Testis (tissue), 2 donors: ENCODE data around the gene GK2.

Source experiments
- POLR2A ChIP-seq: fragments of 450-650 bp; IDR thresholded peaks from one replicate; pipeline ENCODE4 v1.6.1; 2017; ENCODE audit warnings: antibody characterized with exemption, mild to moderate bottlenecking, moderate library complexity
- TF ChIP-seq, protein P1 (sequence below), 3 experiments: fragments of 450-650 bp in 2 of 3; fragments of 200-600 bp in 1 of 3; sonication (generic) in 1 of 3; IDR thresholded peaks; one replicate each; pipeline ENCODE4 v1.5.1; 2016 to 2019; ENCODE audit warnings: antibody characterized with exemption in 3 of 3, mild to moderate bottlenecking in 2 of 3, moderate library complexity in 1 of 3

DNA sequence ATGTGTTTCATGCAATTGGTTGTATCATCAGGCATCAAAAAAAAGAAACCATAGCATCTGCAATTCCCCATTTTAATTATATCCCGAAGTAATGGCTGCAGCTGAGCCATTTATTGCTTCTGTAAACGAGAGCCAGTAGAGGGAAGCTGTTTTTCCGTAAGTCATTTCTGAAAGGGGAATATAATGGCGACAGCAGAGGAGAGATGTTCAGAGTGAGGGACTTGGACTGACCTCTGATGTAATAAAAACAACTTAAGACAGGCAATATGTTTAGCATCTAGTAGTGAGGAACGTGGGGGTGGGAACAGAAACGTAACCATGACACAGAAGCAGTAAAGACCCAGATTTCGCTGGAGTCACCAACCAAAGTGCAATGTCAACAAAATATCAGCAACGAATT is 50.7 kb downstream of the GK2 start:
- TF ChIP-seq, protein P1, sequence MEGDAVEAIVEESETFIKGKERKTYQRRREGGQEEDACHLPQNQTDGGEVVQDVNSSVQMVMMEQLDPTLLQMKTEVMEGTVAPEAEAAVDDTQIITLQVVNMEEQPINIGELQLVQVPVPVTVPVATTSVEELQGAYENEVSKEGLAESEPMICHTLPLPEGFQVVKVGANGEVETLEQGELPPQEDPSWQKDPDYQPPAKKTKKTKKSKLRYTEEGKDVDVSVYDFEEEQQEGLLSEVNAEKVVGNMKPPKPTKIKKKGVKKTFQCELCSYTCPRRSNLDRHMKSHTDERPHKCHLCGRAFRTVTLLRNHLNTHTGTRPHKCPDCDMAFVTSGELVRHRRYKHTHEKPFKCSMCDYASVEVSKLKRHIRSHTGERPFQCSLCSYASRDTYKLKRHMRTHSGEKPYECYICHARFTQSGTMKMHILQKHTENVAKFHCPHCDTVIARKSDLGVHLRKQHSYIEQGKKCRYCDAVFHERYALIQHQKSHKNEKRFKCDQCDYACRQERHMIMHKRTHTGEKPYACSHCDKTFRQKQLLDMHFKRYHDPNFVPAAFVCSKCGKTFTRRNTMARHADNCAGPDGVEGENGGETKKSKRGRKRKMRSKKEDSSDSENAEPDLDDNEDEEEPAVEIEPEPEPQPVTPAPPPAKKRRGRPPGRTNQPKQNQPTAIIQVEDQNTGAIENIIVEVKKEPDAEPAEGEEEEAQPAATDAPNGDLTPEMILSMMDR (IDR thresholded peaks at IDR 0.05) = no peak
- TF ChIP-seq POLR2A = no peak
